K562 (cell line): ENCODE measurements around the gene ZNF622. TPM values are rescaled to one million over a fixed set of nuclear protein-coding genes. Genes with fewer than 3 reads are reported as not detected.

Experiments used
- ARID4B ChIP-seq: sonication (generic); formaldehyde crosslinking; IDR thresholded peaks from 2 replicates; pipeline ENCODE4 v1.8.0; 2022; ENCODE audit warnings: mild to moderate bottlenecking, missing genetic modification reagents
- CBFA2T2 ChIP-seq: fragments of 450-650 bp; conservative IDR thresholded peaks from 2 replicates; pipeline ENCODE4 v1.6.1; 2017; ENCODE audit warnings: mild to moderate bottlenecking
- CREM ChIP-seq: IDR thresholded peaks from 2 replicates; pipeline ENCODE4 v1.6.1; 2014; ENCODE audit warnings: antibody characterized with exemption, low read depth
- ELK1 ChIP-seq: sonication (generic); formaldehyde crosslinking; IDR thresholded peaks from 2 replicates; pipeline ENCODE4 v1.8.1; 2022; ENCODE audit warnings: missing genetic modification reagents
- HDAC6 ChIP-seq: IDR thresholded peaks from 2 replicates; pipeline ENCODE4 v1.6.1; 2012; ENCODE audit warnings: low read depth, mild to moderate bottlenecking, control low read depth, inconsistent platforms, low read length, moderate library complexity
- HMG20A ChIP-seq: fragments of 450-650 bp; formaldehyde crosslinking; conservative IDR thresholded peaks from 2 replicates; pipeline ENCODE4 v1.4.0; 2020; ENCODE audit warnings: mild to moderate bottlenecking, mixed read lengths
- IRF2 ChIP-seq: sonication (generic); formaldehyde crosslinking; IDR thresholded peaks from 2 replicates; pipeline ENCODE4 v1.8.1; 2022; ENCODE audit warnings: mild to moderate bottlenecking, missing genetic modification reagents
- L3MBTL2 ChIP-seq: fragments of 450-650 bp; IDR thresholded peaks from 2 replicates; pipeline ENCODE4 v1.6.1; 2016; ENCODE audit warnings: mild to moderate bottlenecking, moderate library complexity
- PRPF4 ChIP-seq: fragments of 200-400 bp; formaldehyde crosslinking; IDR thresholded peaks from one replicate; pipeline ENCODE4 v1.6.1; 2017; ENCODE audit warnings: low read length, low read depth, mild to moderate bottlenecking; ENCODE audit not compliant: insufficient read depth, poor library complexity, severe bottlenecking
- SNAPC5 ChIP-seq: fragments of 250-450 bp; sonication (Bioruptor Pico); IDR thresholded peaks from 2 replicates; pipeline ENCODE4 v1.8.0; 2021; ENCODE audit warnings: moderate library complexity, mild to moderate bottlenecking, inconsistent platforms
- TAF15 ChIP-seq: fragments of 200-400 bp; formaldehyde crosslinking; IDR thresholded peaks from 2 replicates; pipeline ENCODE4 v1.6.1; 2017; ENCODE audit warnings: mild to moderate bottlenecking, low read depth, low read length, moderate library complexity
- TARDBP ChIP-seq: fragments of 450-650 bp; IDR thresholded peaks from 2 replicates; pipeline ENCODE4 v1.6.1; 2016
- TEAD1 ChIP-seq, 2 experiments: fragments of 450-650 bp in 1 of 2; sonication (generic) in 1 of 2; formaldehyde crosslinking; IDR thresholded peaks; 2 replicates each; pipeline versions ENCODE4 v1.4.0 to v1.8.0; 2020 to 2022; ENCODE audit warnings: mild to moderate bottlenecking in 2 of 2, missing genetic modification reagents in 1 of 2
- ZBTB9 ChIP-seq: fragments of 450-650 bp; formaldehyde crosslinking; IDR thresholded peaks from 2 replicates; pipeline ENCODE4 v1.4.0; 2020; ENCODE audit warnings: mild to moderate bottlenecking, moderate library complexity
- ZNF121 ChIP-seq: sonication (generic); formaldehyde crosslinking; conservative IDR thresholded peaks from 2 replicates; pipeline ENCODE4 v1.8.0; 2022; ENCODE audit warnings: missing genetic modification reagents
- polyA plus RNA-seq, 8 experiments: library from polyadenylated mRNA; depleted of rRNA in 4 of 8; stranded (reverse) in 5 of 8; unstranded in 3 of 8; fragments of >200 nt; fragmentation: Nextera tagmentation in 2 of 8; fragmentation: Illumina TruSeq in 1 of 8; extraction: Ambion mirVana in 2 of 8; extraction: Trizol in 1 of 8; gene quantifications; 2 replicates each; pipeline versions ENCODE4 v1.2.1 to v1.2.3, GENCODE V29; 2011 to 2014; ENCODE audit warnings: inconsistent platforms in 1 of 8, missing spikeins in 1 of 8
- total RNA-seq, 7 experiments: library from RNA; depleted of rRNA in 6 of 7; stranded (reverse); fragments of >200 nt in 6 of 7; fragmentation: Illumina TruSeq in 2 of 7; extraction: Trizol in 2 of 7; gene quantifications; 2 replicates each; pipeline versions ENCODE4 v1.2.1 to v1.2.3, GENCODE V29; 2011 to 2021; ENCODE audit warnings: low replicate concordance in 1 of 7
- TF ChIP-seq, protein P1 (sequence below): fragments of 250-450 bp; sonication (Bioruptor Pico); IDR thresholded peaks from 2 replicates; pipeline ENCODE4 v1.8.0; 2022; ENCODE audit warnings: moderate library complexity, mild to moderate bottlenecking, inconsistent platforms
- TF ChIP-seq, protein P2 (sequence below): fragments of 150-350 bp; IDR thresholded peaks from 2 replicates; pipeline ENCODE4 v1.6.1; 2014; ENCODE audit warnings: low read depth, mild to moderate bottlenecking, low read length, borderline replicate concordance

Gene ZNF622
- total and polyA plus RNA-seq, 9 of the 15 experiments (the other 6 are each of a cell fraction or from before 2014, with no cell fraction given) = 9.6 to 51.5 (median 32.3) TPM

- TF ChIP-seq HMG20A (CRISPR knock-in tag) (no peak), ELK1 (CRISPR knock-in tag) (no peak), TAF15 (no peak), IRF2 (CRISPR knock-in tag) (no peak), CBFA2T2 (peak; percentile 100), CREM (peak; percentile 60; the same call in 1 of the 2 replicates), HDAC6 (no peak), ZBTB9 (CRISPR knock-in tag) (no peak), L3MBTL2 (peak; percentile 52), SNAPC5 (no peak), TARDBP (peak; percentile 93), ZNF121 (CRISPR knock-in tag) (no peak), TEAD1 (CRISPR knock-in tag; IDR thresholded peaks at IDR 0.05) (peak; percentile 92 to 97), ARID4B (CRISPR knock-in tag) (no peak), PRPF4 (no peak)
- TF ChIP-seq, protein P1, sequence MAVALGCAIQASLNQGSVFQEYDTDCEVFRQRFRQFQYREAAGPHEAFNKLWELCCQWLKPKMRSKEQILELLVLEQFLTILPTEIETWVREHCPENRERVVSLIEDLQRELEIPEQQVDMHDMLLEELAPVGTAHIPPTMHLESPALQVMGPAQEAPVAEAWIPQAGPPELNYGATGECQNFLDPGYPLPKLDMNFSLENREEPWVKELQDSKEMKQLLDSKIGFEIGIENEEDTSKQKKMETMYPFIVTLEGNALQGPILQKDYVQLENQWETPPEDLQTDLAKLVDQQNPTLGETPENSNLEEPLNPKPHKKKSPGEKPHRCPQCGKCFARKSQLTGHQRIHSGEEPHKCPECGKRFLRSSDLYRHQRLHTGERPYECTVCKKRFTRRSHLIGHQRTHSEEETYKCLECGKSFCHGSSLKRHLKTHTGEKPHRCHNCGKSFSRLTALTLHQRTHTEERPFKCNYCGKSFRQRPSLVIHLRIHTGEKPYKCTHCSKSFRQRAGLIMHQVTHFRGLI (CRISPR knock-in tag) = no peak; the same call in 1 of the 2 replicates
- TF ChIP-seq, protein P2, sequence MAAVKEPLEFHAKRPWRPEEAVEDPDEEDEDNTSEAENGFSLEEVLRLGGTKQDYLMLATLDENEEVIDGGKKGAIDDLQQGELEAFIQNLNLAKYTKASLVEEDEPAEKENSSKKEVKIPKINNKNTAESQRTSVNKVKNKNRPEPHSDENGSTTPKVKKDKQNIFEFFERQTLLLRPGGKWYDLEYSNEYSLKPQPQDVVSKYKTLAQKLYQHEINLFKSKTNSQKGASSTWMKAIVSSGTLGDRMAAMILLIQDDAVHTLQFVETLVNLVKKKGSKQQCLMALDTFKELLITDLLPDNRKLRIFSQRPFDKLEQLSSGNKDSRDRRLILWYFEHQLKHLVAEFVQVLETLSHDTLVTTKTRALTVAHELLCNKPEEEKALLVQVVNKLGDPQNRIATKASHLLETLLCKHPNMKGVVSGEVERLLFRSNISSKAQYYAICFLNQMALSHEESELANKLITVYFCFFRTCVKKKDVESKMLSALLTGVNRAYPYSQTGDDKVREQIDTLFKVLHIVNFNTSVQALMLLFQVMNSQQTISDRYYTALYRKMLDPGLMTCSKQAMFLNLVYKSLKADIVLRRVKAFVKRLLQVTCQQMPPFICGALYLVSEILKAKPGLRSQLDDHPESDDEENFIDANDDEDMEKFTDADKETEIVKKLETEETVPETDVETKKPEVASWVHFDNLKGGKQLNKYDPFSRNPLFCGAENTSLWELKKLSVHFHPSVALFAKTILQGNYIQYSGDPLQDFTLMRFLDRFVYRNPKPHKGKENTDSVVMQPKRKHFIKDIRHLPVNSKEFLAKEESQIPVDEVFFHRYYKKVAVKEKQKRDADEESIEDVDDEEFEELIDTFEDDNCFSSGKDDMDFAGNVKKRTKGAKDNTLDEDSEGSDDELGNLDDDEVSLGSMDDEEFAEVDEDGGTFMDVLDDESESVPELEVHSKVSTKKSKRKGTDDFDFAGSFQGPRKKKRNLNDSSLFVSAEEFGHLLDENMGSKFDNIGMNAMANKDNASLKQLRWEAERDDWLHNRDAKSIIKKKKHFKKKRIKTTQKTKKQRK = no peak
Observed at GRCh38 chr5:16418471-16418922, 47.1 kb downstream of the ZNF622 start (continued).
